Mucosa of gallbladder (tissue), 1 donor: ENCODE data around the gene SWT1. TPM values are rescaled to one million over a fixed set of nuclear protein-coding genes. Genes with fewer than 3 reads are reported as not detected.
"Not testable (repeated sequence)": the region's sequence is repeated elsewhere in the genome, so short reads cannot be mapped to it uniquely, and the experiment has no call there.

ENCODE experiments used
- DNase-seq: peaks from one replicate; pipeline ENCODE4 v3.0.0-alpha.2; 2020; ENCODE audit warnings: low spot score
- total RNA-seq: library from RNA; stranded (reverse); gene quantifications from one replicate; pipeline ENCODE4 v1.2.1, GENCODE V29; 2021
- donor health status: DM: no; HTN: no; CAD: no.

SWT1 gene
- total RNA-seq, 1 donor from 2014 or later = 5.6 TPM

DNA sequence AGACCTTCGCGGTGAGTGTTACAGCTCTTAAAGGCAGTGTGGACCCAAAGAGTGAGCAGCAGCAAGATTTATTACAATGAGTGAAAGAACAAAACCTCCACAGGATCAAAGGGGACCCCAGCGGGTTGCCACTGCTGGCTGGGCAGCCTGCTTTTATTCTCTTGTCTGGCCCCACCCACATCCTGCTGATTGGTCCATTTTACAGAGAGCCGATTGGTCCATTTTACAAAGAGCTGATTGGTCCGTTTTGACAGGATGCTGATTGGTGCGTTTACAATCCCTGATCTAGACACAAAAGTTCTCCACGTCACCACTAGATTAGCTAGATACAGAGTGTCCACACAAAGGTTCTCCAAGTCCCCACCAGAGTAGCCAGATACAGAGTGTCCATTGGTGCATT is 164.1 kb downstream of the SWT1 start:
- not testable (repeated sequence) for DNase-seq

DNA sequence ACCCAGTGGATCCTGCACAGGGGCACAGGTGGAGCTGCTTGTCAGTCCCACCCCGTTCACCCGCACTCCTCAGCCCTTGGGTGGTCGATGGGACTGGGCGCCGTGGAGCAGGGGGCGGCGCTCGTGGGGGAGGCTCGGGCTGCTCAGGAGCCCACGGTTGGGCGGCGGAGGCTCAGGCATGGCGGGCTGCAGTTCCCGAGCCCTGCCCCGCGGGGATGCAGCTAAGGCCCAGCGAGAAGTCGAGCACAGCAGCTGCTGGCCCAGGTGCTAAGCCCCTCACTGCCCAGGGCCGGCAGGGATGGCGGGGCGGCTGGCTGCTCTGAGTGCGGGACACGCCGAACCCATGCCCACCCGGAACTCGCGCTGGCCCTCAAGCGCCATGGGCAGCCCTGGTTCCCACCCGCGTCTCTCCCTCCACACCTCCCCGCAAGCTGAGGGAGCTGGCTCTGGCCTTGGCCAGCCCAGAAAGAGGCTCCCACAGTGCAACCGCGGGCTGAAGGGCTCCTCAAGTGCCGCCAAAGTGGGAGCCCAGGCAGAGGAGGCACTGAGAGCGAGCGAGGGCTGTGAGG is 164.8 kb downstream of the SWT1 start:
- DNase-seq = not testable (repeated sequence)

DNA sequence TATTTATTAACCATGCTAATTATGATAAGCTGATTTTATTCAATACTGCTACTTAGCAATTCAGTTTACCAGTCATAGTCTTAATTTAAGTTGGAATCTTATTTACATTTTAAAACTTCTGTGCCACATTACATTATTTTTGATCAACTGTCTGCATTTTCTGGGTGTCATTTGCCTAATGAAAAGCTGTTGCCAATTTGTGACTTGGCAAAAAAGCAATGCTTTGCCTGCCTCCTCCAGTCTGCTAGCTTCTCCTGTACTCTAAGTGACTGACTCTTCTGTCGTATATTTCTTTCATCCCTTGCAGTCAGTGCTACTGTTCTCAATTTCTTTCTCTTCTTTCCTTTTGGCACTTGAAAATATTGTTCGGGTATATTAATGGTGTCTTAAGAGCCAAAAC is 165.7 kb downstream of the SWT1 start:
- no peak for DNase-seq

DNA sequence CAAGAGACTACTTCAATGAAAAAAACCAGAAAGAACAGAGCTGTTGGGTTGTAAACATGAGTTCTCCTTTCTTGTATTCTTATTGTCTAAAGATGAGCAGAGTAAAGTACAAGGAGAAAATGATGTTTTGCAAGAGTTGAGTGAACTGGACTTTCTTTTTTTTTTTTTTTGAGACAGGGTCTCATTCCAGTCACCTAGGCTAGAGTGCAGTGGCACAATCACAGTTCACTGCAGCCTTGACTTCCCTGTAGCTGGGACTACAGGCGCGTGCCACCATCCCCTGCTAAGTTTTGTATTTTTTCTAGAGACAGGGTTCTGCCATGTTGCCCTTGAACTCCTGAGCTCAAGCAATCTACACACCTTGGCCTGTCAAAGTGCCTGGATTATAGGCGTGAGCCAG is 167.2 kb downstream of the SWT1 start:
- DNase-seq = no peak

DNA sequence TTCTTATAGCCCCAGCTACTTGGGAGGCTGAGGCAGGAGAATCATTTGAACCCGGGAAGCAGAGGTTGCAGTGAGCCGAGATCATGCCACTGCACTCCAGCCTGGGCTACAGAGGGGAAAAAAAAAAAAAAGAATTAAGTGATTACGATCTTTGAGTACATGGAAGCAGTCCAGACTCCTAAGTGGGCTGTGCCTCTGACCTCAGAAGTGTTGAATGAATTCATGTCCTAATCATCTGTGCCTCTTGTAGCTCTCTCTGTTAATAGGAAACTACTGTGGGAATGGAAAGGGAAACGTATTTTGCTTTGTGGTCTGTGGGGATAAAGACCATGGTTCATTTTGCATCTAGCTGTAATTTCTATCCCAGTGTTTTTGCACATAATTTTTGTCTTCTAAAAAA is 168.4 kb downstream of the SWT1 start:
- no peak for DNase-seq

DNA sequence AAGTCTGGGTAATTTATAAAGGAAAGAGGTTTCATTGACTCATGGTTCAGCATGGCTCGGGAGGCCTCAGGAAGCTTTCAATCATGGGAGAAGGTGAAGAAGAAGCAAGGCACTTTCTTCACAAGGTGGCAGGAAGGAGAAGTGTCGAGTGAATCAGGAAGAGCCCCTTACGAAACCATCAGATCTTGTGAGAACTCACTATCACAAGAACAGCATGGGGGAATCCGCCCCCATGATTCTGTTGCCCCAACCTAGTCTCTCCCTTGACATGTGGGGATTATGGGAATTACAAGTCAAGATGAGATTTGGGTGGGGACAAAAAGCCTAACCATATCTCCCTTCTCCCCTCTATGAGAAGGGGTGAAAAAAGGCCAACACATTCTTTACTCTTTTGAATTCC is 171.3 kb downstream of the SWT1 start:
- DNase-seq = no peak

DNA sequence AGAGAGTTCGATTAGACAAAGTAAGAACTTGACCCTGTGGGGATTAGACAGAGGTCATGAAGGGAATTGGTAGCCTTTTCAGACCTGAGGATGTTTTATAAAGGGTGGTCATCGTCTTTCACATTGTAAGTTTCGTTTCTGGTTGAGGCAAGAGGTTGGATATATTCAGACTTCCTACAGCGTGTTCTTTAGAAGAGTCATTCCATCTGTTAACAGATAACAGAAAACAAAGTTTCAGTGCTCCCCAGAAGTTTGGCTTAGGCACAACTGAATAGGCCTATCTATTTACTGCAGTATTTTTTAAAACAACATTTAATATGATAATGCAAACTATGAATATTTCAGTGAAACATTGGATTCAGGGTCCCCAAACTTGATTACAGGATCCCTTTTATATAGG is 177.2 kb downstream of the SWT1 start:
- DNase-seq = no peak

DNA sequence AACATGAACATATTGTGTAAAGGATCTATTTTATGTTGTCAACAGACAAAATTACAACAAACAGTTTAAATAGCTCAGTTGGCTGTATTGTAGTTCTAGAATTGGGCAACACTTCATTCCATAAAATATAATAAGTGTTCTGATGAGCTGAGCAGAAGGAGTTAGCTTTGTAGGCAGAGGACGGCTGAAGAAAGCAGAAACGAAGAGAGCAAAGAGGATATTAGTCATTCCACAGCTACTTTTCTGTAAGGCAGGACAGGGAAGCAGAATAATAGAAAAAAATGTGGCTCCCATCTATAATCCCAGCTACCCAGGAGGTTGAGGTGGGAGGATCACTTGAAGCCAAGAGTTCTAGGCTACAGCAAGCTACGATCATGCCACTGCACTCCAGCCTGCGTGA is 180.3 kb downstream of the SWT1 start:
- no peak for DNase-seq

DNA sequence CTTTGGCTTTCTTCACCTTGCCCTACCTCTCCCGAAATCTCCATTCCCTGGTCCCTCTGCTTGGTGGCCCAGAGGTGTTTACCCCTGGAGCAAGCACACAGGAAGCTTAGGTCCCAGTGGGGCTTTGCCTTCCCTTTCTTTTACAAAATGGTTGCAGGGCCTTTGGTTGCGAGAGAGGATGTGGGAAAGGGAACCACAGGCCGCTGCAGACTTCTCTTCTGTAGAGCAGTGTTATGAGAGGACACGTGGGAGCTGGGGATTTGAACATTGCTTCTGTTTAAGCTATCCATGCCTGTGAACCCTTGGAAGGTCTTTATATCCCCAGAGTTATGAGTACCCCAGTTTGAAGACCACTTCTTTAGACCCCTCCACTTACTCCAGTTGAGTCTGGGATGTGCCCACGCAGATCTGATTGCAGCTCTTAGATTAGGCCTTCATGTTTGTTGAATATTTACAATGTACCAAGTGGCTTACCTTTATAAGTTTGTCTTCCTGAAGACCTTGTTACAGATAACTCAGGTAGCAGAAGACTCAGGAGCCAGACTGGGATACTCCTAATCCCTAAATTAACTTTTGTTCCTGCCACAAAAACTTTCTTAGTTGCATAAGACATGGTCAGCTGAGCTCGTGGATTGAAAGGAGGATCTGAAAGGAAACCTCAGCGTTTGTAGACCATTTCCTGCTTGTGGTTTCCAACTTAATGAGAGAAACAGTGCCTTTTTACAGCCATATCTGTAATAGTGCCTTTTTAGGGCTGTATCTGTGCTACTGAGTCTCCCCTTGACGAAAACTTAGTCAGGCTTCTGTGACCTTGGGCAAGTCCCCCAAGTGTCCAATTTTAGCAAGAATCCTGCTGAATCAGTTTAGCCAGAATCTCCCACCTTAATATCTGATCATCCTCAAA is 182.0 kb downstream of the SWT1 start:
- peak; percentile 41 for DNase-seq

DNA sequence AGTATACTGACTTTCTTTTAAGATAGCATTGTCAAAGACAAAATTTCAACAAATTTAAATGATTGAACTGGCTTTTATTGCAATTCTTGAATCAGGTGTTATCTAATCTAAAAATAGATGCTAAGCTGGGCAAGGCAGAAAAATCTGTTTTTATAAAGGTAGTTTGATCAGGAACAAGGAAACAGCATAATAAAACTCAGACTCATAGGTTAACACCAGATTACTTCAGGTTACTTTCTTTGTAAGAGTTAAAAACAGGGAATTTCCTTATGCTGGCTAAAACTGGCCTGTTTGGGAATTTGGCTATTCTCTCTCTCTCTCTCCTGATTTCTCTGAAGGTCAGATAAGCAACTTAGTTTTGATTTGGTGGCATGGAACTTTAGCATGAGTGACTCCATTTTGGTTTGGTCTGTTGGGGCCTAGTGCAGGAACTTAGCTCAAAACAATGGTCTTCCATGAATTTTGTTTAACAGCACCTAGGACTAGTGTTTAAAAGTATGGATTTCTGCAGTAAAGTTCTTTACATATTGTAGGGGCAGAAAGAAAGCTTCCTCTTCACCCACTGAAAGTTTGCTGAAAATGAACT is 184.3 kb downstream of the SWT1 start:
- no peak for DNase-seq

Other genes starting within 250 kb of the SWT1 start
- 129 TPM for gene NIBAN1, start 182.7 kb upstream of the SWT1 start, total RNA-seq
- 15.7 TPM for gene RNF2, start 111.6 kb upstream of the SWT1 start, total RNA-seq
- 23.9 TPM for gene TRMT1L, start 214 bp upstream of the SWT1 start, total RNA-seq
- gene IVNS1ABP, start 160.1 kb downstream of the SWT1 start, total RNA-seq = 85.7 TPM